ENCODE measurements around the gene PKN3. TPM values are rescaled to one million over a fixed set of nuclear protein-coding genes. Genes with fewer than 3 reads are reported as not detected.

Gene PKN3
- total and polyA plus RNA-seq, 2 of the 13 experiments (the other 11 are each of a cell fraction or from before 2014, with no cell fraction given) = 10.5 to 13.2 TPM

DNA sequence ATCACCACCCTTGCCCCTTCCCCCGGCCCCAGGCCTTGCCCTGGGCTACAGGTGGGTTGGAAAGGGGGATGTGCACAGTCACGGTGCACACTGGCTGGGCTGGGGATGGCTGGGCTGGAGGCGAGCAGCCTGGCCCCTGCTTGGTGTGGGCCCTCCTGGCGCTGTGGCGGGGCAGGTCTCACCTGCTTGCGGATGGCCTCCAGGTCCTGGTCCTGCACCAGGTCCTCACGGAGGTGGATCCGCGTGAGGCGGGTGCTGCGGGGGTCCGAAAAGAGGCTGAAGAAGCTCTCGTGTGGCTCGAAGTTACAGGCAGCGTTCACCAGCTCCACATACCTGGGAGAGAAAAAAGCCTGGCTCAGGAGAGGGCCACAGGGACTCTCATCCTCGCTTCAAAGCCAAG lies 51.3 kb downstream of the PKN3 start:
- TF ChIP-seq HNRNPUL1 (IDR thresholded peaks at IDR 0.05; ENCODE audit: low read depth, low read length) (no peak), TEAD3 (CRISPR knock-in tag; optimal IDR thresholded peaks at IDR 0.05; ENCODE audit: borderline replicate concordance) (no peak), ZNF224 (CRISPR knock-in tag; IDR thresholded peaks at IDR 0.05) (no peak), MYPOP (CRISPR knock-in tag; IDR thresholded peaks at IDR 0.05) (no peak), MAFK (conservative IDR thresholded peaks at IDR 0.05 in 1 of 2, IDR thresholded peaks at IDR 0.05 in 1 of 2; ENCODE audit: low read length in 2 of 2) (no peak), ZGPAT (CRISPR knock-in tag; IDR thresholded peaks at IDR 0.05) (no peak), MAFF (IDR thresholded peaks at IDR 0.05; ENCODE audit: low read depth, low read length) (no peak), CHD2 (IDR thresholded peaks at IDR 0.05; ENCODE audit: low read depth, low read length) (no peak), ZNF180 (CRISPR knock-in tag; IDR thresholded peaks at IDR 0.05; ENCODE audit: borderline replicate concordance, low read depth) (no peak), ZNF629 (CRISPR knock-in tag; conservative IDR thresholded peaks at IDR 0.05) (no peak), ZNF792 (CRISPR knock-in tag; IDR thresholded peaks at IDR 0.05) (no peak), ZNF430 (CRISPR knock-in tag; IDR thresholded peaks at IDR 0.05) (no peak)
- TF ChIP-seq, protein P1, sequence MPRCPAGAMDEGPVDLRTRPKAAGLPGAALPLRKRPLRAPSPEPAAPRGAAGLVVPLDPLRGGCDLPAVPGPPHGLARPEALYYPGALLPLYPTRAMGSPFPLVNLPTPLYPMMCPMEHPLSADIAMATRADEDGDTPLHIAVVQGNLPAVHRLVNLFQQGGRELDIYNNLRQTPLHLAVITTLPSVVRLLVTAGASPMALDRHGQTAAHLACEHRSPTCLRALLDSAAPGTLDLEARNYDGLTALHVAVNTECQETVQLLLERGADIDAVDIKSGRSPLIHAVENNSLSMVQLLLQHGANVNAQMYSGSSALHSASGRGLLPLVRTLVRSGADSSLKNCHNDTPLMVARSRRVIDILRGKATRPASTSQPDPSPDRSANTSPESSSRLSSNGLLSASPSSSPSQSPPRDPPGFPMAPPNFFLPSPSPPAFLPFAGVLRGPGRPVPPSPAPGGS (CRISPR knock-in tag; IDR thresholded peaks at IDR 0.05) = no peak
- TF ChIP-seq, protein P2, sequence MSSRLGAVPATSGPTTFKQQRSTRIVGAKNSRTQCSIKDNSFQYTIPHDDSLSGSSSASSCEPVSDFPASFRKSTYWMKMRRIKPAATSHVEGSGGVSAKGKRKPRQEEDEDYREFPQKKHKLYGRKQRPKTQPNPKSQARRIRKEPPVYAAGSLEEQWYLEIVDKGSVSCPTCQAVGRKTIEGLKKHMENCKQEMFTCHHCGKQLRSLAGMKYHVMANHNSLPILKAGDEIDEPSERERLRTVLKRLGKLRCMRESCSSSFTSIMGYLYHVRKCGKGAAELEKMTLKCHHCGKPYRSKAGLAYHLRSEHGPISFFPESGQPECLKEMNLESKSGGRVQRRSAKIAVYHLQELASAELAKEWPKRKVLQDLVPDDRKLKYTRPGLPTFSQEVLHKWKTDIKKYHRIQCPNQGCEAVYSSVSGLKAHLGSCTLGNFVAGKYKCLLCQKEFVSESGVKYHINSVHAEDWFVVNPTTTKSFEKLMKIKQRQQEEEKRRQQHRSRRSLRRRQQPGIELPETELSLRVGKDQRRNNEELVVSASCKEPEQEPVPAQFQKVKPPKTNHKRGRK (CRISPR knock-in tag; IDR thresholded peaks at IDR 0.05) = no peak
- TF ChIP-seq, protein P3, sequence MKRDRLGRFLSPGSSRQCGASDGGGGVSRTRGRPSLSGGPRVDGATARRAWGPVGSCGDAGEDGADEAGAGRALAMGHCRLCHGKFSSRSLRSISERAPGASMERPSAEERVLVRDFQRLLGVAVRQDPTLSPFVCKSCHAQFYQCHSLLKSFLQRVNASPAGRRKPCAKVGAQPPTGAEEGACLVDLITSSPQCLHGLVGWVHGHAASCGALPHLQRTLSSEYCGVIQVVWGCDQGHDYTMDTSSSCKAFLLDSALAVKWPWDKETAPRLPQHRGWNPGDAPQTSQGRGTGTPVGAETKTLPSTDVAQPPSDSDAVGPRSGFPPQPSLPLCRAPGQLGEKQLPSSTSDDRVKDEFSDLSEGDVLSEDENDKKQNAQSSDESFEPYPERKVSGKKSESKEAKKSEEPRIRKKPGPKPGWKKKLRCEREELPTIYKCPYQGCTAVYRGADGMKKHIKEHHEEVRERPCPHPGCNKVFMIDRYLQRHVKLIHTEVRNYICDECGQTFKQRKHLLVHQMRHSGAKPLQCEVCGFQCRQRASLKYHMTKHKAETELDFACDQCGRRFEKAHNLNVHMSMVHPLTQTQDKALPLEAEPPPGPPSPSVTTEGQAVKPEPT (CRISPR knock-in tag; IDR thresholded peaks at IDR 0.05; ENCODE audit: low read depth) = no peak
- TF ChIP-seq, protein P4, sequence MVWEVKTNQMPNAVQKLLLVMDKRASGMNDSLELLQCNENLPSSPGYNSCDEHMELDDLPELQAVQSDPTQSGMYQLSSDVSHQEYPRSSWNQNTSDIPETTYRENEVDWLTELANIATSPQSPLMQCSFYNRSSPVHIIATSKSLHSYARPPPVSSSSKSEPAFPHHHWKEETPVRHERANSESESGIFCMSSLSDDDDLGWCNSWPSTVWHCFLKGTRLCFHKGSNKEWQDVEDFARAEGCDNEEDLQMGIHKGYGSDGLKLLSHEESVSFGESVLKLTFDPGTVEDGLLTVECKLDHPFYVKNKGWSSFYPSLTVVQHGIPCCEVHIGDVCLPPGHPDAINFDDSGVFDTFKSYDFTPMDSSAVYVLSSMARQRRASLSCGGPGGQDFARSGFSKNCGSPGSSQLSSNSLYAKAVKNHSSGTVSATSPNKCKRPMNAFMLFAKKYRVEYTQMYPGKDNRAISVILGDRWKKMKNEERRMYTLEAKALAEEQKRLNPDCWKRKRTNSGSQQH (CRISPR knock-in tag; IDR thresholded peaks at IDR 0.05; ENCODE audit: low read depth) = no peak
- TF ChIP-seq, protein P5, sequence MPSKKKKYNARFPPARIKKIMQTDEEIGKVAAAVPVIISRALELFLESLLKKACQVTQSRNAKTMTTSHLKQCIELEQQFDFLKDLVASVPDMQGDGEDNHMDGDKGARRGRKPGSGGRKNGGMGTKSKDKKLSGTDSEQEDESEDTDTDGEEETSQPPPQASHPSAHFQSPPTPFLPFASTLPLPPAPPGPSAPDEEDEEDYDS (CRISPR knock-in tag; IDR thresholded peaks at IDR 0.05) = no peak
- H3K9ac ChIP-seq (ENCODE audit: insufficient read depth, low read depth, low read length) = no peak overlapping the region
- H3K79me2 ChIP-seq (ENCODE audit: insufficient read depth, low read length) = no peaks in the 10 kb centered on the region
- no peak overlapping the region for H3K4me2 ChIP-seq (ENCODE audit: low read depth, low read length)
- no TSS peak for BruUV-seq (replicated peaks)
- H3K9me3 ChIP-seq (ENCODE audit: low read length) = no peaks in the 10 kb centered on the region
- no peak overlapping the region for H3K4me3 ChIP-seq (replicated peaks in 1 of 3; ENCODE audit: insufficient read depth in 1 of 3, low read depth in 2 of 3, low read length in 3 of 3)
- ATAC-seq (no peak), FAIRE-seq (no peak), DNase-seq (ENCODE audit: low spot score) (no peak)
- no peaks in the 10 kb centered on the region for H3K27me3 ChIP-seq (ENCODE audit: control insufficient read depth in 1 of 2, insufficient read depth in 2 of 2, low read length in 2 of 2)
- H4K20me1 ChIP-seq (ENCODE audit: insufficient read depth, low read length) = no peaks in the 10 kb centered on the region
- H3K27ac ChIP-seq (ENCODE audit: extremely low read length, insufficient read depth, low read length) = no peak overlapping the region
- in situ Hi-C loops (cut with HindIII; ENCODE audit: extremely low pct_ligation_motif_present, low pct_unique_long_range_greater_than_20kb) = no loop called here
- H2AFZ ChIP-seq (ENCODE audit: low read length) = no peak overlapping the region
- intact Hi-C loops (cut with micrococcal nuclease; ENCODE audit: unreplicated experiment) = no loop called here
- POLR2A ChIA-PET = no interaction called here
- CTCF ChIA-PET (ENCODE audit: low intra/inter-chr PET ratio, low total read pairs) = no interaction called here
- WGBS (ENCODE audit: low lambda C conversion rate) = 89% methylated on average over 4 of the region's 16 CpGs
- H3K36me3 ChIP-seq (replicated peaks in 1 of 2; ENCODE audit: control insufficient read depth in 1 of 2, insufficient read depth in 2 of 2, low read length in 2 of 2) = peaks cover 10 to 18% of the 10 kb centered on the region in 2 experiments; a peak in 4 of 5 replicates
- peaks cover 10% of the 10 kb centered on the region; the same call in 1 of the 2 replicates for H3K4me1 ChIP-seq (ENCODE audit: insufficient read depth, low read length)
